GM18499 (cell line): ENCODE measurements around the gene HORMAD2.
"Not testable (repeated sequence)": the region's sequence is repeated elsewhere in the genome, so short reads cannot be mapped to it uniquely, and the experiment has no call there.

Experiments
- ATAC-seq: cut with Tn5 transposase; IDR thresholded peaks from one replicate; pipeline ENCODE4 v1.9.1; 2021; ENCODE audit warnings: moderate number of reproducible peaks; ENCODE audit not compliant: insufficient read depth, unreplicated experiment

Gene HORMAD2

GRCh38 chr22:30097861-30098260 is 17.6 kb downstream of the HORMAD2 start:
- ATAC-seq, result no peak

GRCh38 chr22:30100770-30101169 is 20.5 kb downstream of the HORMAD2 start:
- ATAC-seq, result not testable (repeated sequence)

GRCh38 chr22:30104501-30105156 is 24.4 kb downstream of the HORMAD2 start:
- no peak for ATAC-seq

GRCh38 chr22:30105483-30105882 is 25.2 kb downstream of the HORMAD2 start:
- no peak for ATAC-seq

GRCh38 chr22:30113494-30113893 is 33.2 kb downstream of the HORMAD2 start:
- no peak for ATAC-seq

GRCh38 chr22:30114361-30114760 is 34.1 kb downstream of the HORMAD2 start:
- no peak for ATAC-seq

- ATAC-seq, result no peak
These were observed 35.4 kb downstream of the HORMAD2 start for GRCh38 chr22:30115705-30116104.

- ATAC-seq, result no peak
These were observed 36.3 kb downstream of the HORMAD2 start for GRCh38 chr22:30116362-30117117.

GRCh38 chr22:30117256-30117655 is 37.0 kb downstream of the HORMAD2 start:
- ATAC-seq, result no peak

- no peak for ATAC-seq
These were observed 38.0 kb downstream of the HORMAD2 start for GRCh38 chr22:30118291-30118690.

- no peak for ATAC-seq
These were observed 41.7 kb downstream of the HORMAD2 start for GRCh38 chr22:30121960-30122359.

GRCh38 chr22:30123463-30123862 is 43.2 kb downstream of the HORMAD2 start:
- ATAC-seq, result no peak

GRCh38 chr22:30127749-30128166 is 47.5 kb downstream of the HORMAD2 start:
- no peak for ATAC-seq

- ATAC-seq, result no peak
These were observed 48.2 kb downstream of the HORMAD2 start for GRCh38 chr22:30128511-30128910.

- ATAC-seq, result no peak
These were observed 49.4 kb downstream of the HORMAD2 start for GRCh38 chr22:30129636-30130035.

- no peak for ATAC-seq
These were observed 52.2 kb downstream of the HORMAD2 start for GRCh38 chr22:30132290-30132996.

GRCh38 chr22:30140414-30140813 is 60.1 kb downstream of the HORMAD2 start:
- ATAC-seq, result no peak

- ATAC-seq, result no peak
These were observed 63.0 kb downstream of the HORMAD2 start for GRCh38 chr22:30143265-30143664.

GRCh38 chr22:30144391-30144790 is 64.1 kb downstream of the HORMAD2 start:
- ATAC-seq, result no peak

- no peak for ATAC-seq
These were observed 69.9 kb downstream of the HORMAD2 start for GRCh38 chr22:30150212-30150611.

- ATAC-seq, result no peak
These were observed 78.0 kb downstream of the HORMAD2 start for GRCh38 chr22:30158277-30158676.
